ENCODE results near the gene USP24. TPM values are rescaled to one million over a fixed set of nuclear protein-coding genes. Genes with fewer than 3 reads are reported as not detected.

The USP24 gene
- polyA plus RNA-seq, 1 experiment = 20.9 TPM

GRCh38 chr1:55065648-55066047, 149.5 kb downstream of the USP24 start:
- ChIA-PET CTCF (no interaction called here), POLR2A (no interaction called here)

GRCh38 chr1:55064861-55065263, 150.3 kb downstream of the USP24 start:
- H3K27ac ChIP-seq (ENCODE audit: low read depth, low read length) = no peak overlapping the region
- no peaks in the 10 kb centered on the region for H3K9me3 ChIP-seq (ENCODE audit: control insufficient read depth, insufficient read depth, low read length)
- H3K4me3 ChIP-seq (ENCODE audit: low read depth, low read length) = no peak overlapping the region
- TF ChIP-seq CTCF (IDR thresholded peaks at IDR 0.05; ENCODE audit: low read depth, low read length) = no peak
- POLR2A ChIA-PET = no interaction called here
- H3K27me3 ChIP-seq (ENCODE audit: control insufficient read depth, insufficient read depth, low read length) = peaks cover 3% of the 10 kb centered on the region
- CTCF ChIA-PET = interaction anchor here (2.1 kb wide), 1 partner anchor 43 kb away, joined by 5 read pairs; no protein-coding TSS in a partner anchor
- DNase-seq (ENCODE audit: low read depth, low spot score) = peak; percentile 16

More at GRCh38 chr1:55065648-55066047, 149.5 kb downstream of the USP24 start:
- no peak for TF ChIP-seq CTCF (IDR thresholded peaks at IDR 0.05; ENCODE audit: low read depth, low read length)
- no peaks in the 10 kb centered on the region for H3K9me3 ChIP-seq (ENCODE audit: control insufficient read depth, insufficient read depth, low read length)
- no peak for DNase-seq (ENCODE audit: low read depth, low spot score)
- H3K27ac ChIP-seq (ENCODE audit: low read depth, low read length) = no peak overlapping the region
- H3K27me3 ChIP-seq (ENCODE audit: control insufficient read depth, insufficient read depth, low read length) = no peaks in the 10 kb centered on the region
- H3K4me3 ChIP-seq (ENCODE audit: low read depth, low read length) = no peak overlapping the region

GRCh38 chr1:55064071-55064581, 151.0 kb downstream of the USP24 start:
- H3K9me3 ChIP-seq (ENCODE audit: control insufficient read depth, insufficient read depth, low read length) = no peaks in the 10 kb centered on the region
- ChIA-PET CTCF (interaction anchor here (0.7 to 2.1 kb wide), 4 partner anchors 11 to 113 kb away, joined by 3 to 7 read pairs (median 4); no protein-coding TSS in a partner anchor), POLR2A (no interaction called here)
- peaks cover 3% of the 10 kb centered on the region for H3K27me3 ChIP-seq (ENCODE audit: control insufficient read depth, insufficient read depth, low read length)
- H3K27ac ChIP-seq (ENCODE audit: low read depth, low read length) = no peak overlapping the region
- no peak overlapping the region for H3K4me3 ChIP-seq (ENCODE audit: low read depth, low read length)
- peak; percentile 22; the same call in 1 of the 2 replicates for TF ChIP-seq CTCF (IDR thresholded peaks at IDR 0.05; ENCODE audit: low read depth, low read length)
- DNase-seq (ENCODE audit: low read depth, low spot score) = no peak

- no peak overlapping the region for H3K4me3 ChIP-seq (ENCODE audit: low read depth, low read length)
- ChIA-PET POLR2A (no interaction called here), CTCF (interaction anchor here (0.5 to 2.1 kb wide), 6 partner anchors 8 to 1601 kb away, joined by 3 to 7 read pairs (median 4); no protein-coding TSS in a partner anchor)
- TF ChIP-seq CTCF (IDR thresholded peaks at IDR 0.05; ENCODE audit: low read depth, low read length) = no peak
- peaks cover 3% of the 10 kb centered on the region for H3K27me3 ChIP-seq (ENCODE audit: control insufficient read depth, insufficient read depth, low read length)
- no peaks in the 10 kb centered on the region; the same call in 1 of the 2 replicates for H3K9me3 ChIP-seq (ENCODE audit: control insufficient read depth, insufficient read depth, low read length)
- no peak for DNase-seq (ENCODE audit: low read depth, low spot score)
- H3K27ac ChIP-seq (ENCODE audit: low read depth, low read length) = no peak overlapping the region
Observed at GRCh38 chr1:55063577-55063942, 151.6 kb downstream of the USP24 start.

GRCh38 chr1:55062801-55063576, 152.2 kb downstream of the USP24 start:
- TF ChIP-seq CTCF (IDR thresholded peaks at IDR 0.05; ENCODE audit: low read depth, low read length) = no peak
- CTCF ChIA-PET = interaction anchor here (0.5 to 2.1 kb wide), 6 partner anchors 9 to 1602 kb away, joined by 3 to 7 read pairs (median 4); no protein-coding TSS in a partner anchor

More at GRCh38 chr1:55062801-55063576, 152.2 kb downstream of the USP24 start:
- Histone ChIP-seq H3K4me3 (ENCODE audit: low read depth, low read length) (no peak overlapping the region), H3K27me3 (ENCODE audit: control insufficient read depth, insufficient read depth, low read length) (peaks cover 3% of the 10 kb centered on the region), H3K9me3 (ENCODE audit: control insufficient read depth, insufficient read depth, low read length) (no peaks in the 10 kb centered on the region; the same call in 1 of the 2 replicates), H3K27ac (ENCODE audit: low read depth, low read length) (no peak overlapping the region)
- POLR2A ChIA-PET = no interaction called here
- no peak for DNase-seq (ENCODE audit: low read depth, low spot score)
